Fibroblast of the aortic adventitia (primary cell): ENCODE measurements around the gene AOPEP. TPM values are rescaled to one million over a fixed set of nuclear protein-coding genes. Genes with fewer than 3 reads are reported as not detected.

Experiments used
- DNase-seq: peaks from one replicate; pipeline ENCODE4 v3.0.0-alpha.2; 2010; ENCODE audit warnings: low read depth
- H3K4me3 ChIP-seq: 2 replicates; pipeline ENCODE4 v1.5.1; 2011; ENCODE audit warnings: low read depth, mild to moderate bottlenecking, control low read depth, low read length, moderate library complexity
- CTCF ChIP-seq: IDR thresholded peaks from 2 replicates; pipeline ENCODE4 v1.5.1; 2011; ENCODE audit warnings: mild to moderate bottlenecking, low read length, control low read depth, inconsistent platforms; ENCODE audit not compliant: insufficient read depth
- total RNA-seq: library from RNA; depleted of rRNA; stranded (reverse); fragments of >200 nt; gene quantifications from 2 replicates; pipeline ENCODE4 v1.2.3, GENCODE V29; 2012; ENCODE audit warnings: low replicate concordance

AOPEP gene
- total RNA-seq, 1 donor, result 39.7 TPM

- TF ChIP-seq CTCF, result no peak
- no peak overlapping the region for H3K4me3 ChIP-seq
- DNase-seq, result no peak
These were observed 125.9 kb downstream of the AOPEP start for GRCh38 chr9:94852373-94852772.

GRCh38 chr9:94853887-94854286, 127.4 kb downstream of the AOPEP start:
- TF ChIP-seq CTCF, result no peak
- no peak overlapping the region for H3K4me3 ChIP-seq
- DNase-seq, result no peak

- DNase-seq, result no peak
- no peak overlapping the region for H3K4me3 ChIP-seq
- TF ChIP-seq CTCF, result no peak
These were observed 129.4 kb downstream of the AOPEP start for GRCh38 chr9:94855903-94856302.

- no peak for TF ChIP-seq CTCF
- H3K4me3 ChIP-seq, result no peak overlapping the region
- no peak for DNase-seq
These were observed 131.3 kb downstream of the AOPEP start for GRCh38 chr9:94857791-94858190.

GRCh38 chr9:94859226-94859625, 132.7 kb downstream of the AOPEP start:
- TF ChIP-seq CTCF, result no peak
- H3K4me3 ChIP-seq, result no peak overlapping the region
- no peak for DNase-seq

- DNase-seq, result no peak
- no peak overlapping the region for H3K4me3 ChIP-seq
- no peak for TF ChIP-seq CTCF
These were observed 133.4 kb downstream of the AOPEP start for GRCh38 chr9:94859891-94860290.

- no peak for DNase-seq
- TF ChIP-seq CTCF, result no peak
- H3K4me3 ChIP-seq, result no peak overlapping the region
These were observed 134.4 kb downstream of the AOPEP start for GRCh38 chr9:94860678-94861588.
